Islet of Langerhans (tissue), 1 donor: ENCODE data around the gene PANK1.
A peak's percentile ranks its signal among the peaks of the same experiment; 100 is the strongest.
"Not testable (repeated sequence)": the region's sequence is repeated elsewhere in the genome, so short reads cannot be mapped to it uniquely, and the experiment has no call there.

ENCODE experiments used
- FAIRE-seq: peaks from one replicate; lab custom pipeline; 2011; peaks lifted over from hg19 to GRCh38; lab: Jason Lieb, UNC

The PANK1 gene

GRCh38 chr10:89566992-89567391 is 78.0 kb downstream of the PANK1 start:
- FAIRE-seq: no peak

GRCh38 chr10:89566095-89566950 is 78.7 kb downstream of the PANK1 start:
- no peak for FAIRE-seq

DNA sequence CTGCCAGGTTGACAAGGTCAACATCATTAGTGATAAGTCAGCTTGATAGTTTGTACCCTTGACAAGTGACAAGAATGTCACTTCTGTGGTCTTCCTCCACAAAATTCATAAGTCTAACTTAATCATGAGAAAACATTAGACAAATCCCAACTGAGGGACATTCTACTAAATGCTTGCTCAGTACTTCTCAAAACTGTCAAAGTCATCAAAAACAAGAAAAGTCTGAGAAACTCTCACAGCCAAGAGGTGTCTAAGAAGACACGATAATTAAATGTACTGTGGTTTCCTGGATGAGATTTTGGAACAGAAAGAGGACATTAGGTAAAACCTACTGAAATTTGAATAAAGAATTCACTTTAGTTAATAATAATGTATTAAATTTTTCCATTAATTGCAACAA is 79.9 kb downstream of the PANK1 start:
- no peak for FAIRE-seq

GRCh38 chr10:89563861-89564478 is 81.1 kb downstream of the PANK1 start:
- FAIRE-seq: peak; percentile 100

GRCh38 chr10:89563311-89563710 is 81.7 kb downstream of the PANK1 start:
- no peak for FAIRE-seq

- no peak for FAIRE-seq
These were observed 88.4 kb downstream of the PANK1 start for GRCh38 chr10:89556600-89556999.

GRCh38 chr10:89555688-89556445 is 89.2 kb downstream of the PANK1 start:
- FAIRE-seq: no peak

GRCh38 chr10:89554433-89554832 is 90.6 kb downstream of the PANK1 start:
- peak; percentile 94 for FAIRE-seq

GRCh38 chr10:89553064-89553734 is 91.8 kb downstream of the PANK1 start:
- peak; percentile 91 for FAIRE-seq

DNA sequence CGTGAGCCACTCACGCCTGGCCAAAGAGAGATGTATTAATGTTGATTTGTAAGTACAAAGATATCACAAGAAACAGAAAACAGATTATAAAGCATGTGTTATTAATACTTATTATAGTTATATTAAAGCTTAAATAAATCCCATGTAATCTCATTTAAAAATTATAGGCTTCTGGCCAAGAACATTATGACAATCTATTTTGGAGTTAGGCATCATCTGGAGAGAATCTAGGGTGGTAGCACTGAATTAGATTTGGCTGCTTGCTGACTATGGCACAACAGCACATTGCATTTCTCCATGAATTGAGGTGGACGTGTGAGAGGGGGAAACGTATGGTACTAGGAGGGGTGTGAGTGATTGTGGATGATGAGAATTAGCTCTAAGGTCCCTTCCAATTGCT is 92.8 kb downstream of the PANK1 start:
- no peak for FAIRE-seq

GRCh38 chr10:89550509-89550908 is 94.5 kb downstream of the PANK1 start:
- FAIRE-seq: no peak

GRCh38 chr10:89549510-89549909 is 95.5 kb downstream of the PANK1 start:
- FAIRE-seq: no peak

- FAIRE-seq: no peak
These were observed 96.4 kb downstream of the PANK1 start for GRCh38 chr10:89548673-89549072.

GRCh38 chr10:89547853-89548513 is 97.1 kb downstream of the PANK1 start:
- FAIRE-seq: no peak

DNA sequence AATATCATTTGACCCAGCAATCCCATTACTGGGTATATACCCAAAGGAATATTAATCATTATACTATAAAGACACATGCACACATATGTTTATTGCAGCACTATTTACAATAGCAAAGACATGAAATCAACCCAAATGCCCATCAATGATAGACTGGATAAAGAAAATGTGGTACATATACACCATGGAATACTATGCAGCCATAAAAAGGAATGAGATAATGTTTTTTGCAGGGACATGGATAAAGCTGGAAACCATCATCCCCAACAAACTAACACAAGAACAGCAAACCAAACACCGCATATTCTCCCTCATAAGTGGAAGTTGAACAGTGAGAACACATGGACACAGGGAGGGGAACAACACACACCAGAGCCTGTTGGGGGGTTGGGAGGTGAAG is 98.4 kb downstream of the PANK1 start:
- FAIRE-seq: not testable (repeated sequence)

- no peak for FAIRE-seq
These were observed 101.2 kb downstream of the PANK1 start for GRCh38 chr10:89543841-89544240.

DNA sequence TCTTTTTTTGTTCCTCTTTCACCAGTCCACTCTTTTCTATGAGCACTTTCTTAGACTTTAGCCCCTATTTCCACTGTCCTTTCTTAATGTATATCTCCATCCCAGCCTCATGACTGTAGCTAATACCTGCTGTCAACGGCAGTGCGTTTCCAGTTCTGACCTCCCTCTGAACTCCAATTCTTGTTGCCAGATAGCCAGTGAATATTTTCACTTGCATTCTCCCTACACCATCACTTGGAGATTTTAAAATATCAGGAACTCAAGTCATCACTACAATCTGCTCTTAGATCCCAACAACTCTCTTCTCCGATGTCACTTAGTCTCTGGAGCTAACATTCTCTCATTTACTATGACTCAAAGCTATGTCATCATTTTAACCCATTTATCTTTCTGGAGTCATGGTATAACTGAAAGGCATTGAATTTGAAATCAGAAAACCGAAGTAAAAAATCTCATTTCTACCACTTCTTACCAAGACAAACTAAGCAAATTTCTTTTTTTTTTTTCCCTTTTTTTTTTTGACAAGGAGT is 104.6 kb downstream of the PANK1 start:
- FAIRE-seq: no peak

DNA sequence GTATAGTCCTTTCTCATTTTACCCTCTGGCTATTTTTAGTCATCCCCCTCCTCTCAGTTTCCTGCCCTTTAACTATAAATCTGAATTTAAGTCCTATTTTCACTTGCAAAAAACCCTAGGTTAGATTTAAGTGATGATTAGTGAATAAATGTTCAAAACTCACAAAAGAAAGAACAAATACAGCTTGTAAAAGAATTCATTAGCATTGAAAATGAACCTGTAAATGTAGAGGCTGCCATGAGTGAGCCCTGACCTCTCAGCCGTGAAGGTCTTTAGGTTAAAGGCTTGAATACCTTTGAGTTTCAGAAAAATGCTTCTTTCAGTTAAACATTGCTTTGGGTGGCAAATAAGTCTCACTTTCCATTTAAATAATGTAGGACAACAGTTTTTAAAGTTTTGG is 107.7 kb downstream of the PANK1 start:
- no peak for FAIRE-seq

DNA sequence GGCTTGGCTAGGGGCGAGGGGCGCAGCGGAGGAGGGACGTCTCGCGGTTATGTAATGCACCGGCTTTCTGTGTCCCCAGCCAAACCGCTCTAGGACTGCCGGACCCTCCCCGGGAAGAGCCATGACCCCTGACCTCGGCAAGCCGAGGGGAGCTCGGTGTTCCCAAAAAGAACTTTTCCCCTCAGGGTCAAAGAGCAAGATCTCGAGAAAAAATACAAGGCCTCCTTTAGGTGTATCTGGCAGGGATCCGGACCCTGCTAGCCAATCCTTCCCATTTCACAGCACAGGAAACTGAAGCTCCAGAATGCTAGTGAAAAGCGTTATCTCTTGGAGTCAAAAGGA is 109.1 kb downstream of the PANK1 start:
- FAIRE-seq: no peak

DNA sequence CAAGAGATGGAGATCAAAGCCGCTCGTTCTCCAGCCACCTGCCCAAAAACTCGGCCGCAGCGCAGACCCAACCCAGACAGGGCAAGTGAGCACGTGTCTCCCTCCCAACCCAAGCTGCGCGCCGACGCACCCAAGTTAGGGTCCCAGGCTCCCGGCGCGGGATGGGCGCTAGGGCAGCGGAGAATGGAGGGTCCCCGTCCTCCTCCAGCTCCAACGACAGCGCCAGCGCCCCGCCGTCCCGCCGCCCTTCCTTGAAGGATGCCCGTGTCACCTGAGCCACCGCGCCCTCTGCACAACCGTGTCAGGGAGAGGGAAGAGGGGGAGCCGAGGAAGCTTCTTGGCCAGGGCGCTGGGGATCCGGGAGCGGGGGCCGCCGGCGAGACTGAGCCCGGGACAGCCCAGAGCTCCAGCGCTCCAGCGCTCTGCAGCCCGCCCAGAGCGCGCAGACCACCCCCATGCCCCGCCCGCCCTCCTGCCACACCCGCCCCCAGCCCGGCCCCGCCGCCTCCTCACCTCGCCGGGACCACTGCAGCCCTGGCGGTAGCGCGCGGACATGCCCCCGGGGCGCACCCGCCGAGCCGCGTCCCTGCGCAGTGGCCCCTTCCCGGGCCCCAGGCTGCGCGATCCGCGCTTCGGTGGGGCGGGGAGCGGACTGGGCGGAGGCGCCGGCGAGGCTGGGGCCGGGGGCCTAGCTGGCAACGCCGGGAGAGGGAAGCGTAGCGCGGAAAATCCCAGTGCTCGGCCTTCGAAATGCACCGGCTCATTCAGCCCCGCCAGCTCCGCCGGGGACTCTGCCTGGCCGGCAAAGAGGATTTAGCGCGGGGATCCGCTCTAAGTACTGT is 109.7 kb downstream of the PANK1 start, which contains the start of gene SLC16A12:
SLC16A12 (minus strand) TSS at position 424 of the 842 bp plus-strand sequence. CDS start 73,016 bp downstream, outside the sequence.
- FAIRE-seq: no peak

DNA sequence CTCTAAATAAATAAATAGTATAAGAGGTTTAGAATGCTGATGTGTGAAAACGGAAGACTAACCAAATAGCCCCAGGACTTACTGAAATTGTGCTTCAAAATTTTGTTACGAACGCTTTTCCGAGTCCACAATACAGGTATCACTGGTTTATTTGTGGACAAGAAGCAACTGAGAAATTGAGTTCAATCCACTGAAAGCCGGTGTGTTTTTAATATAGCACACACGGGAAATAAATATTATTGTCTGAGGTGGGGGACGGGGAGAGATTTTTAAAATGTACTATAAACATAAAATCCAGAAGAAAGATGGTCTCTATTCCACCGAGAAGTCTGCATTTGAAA is 110.2 kb downstream of the PANK1 start:
- no peak for FAIRE-seq
